HEK293 (cell line): ENCODE results near the gene IRX4.

Experiments
- ZFHX2 ChIP-seq: fragments of 450-650 bp; formaldehyde crosslinking; conservative IDR thresholded peaks from 2 replicates; pipeline ENCODE4 v1.5.1; 2016; ENCODE audit warnings: missing biosample characterization, missing genetic modification characterization
- ZNF138 ChIP-seq: fragments of 450-650 bp; formaldehyde crosslinking; IDR thresholded peaks from 2 replicates; pipeline ENCODE4 v1.5.1; 2016; ENCODE audit warnings: missing biosample characterization, missing genetic modification characterization, borderline replicate concordance
- TF ChIP-seq, protein P1 (sequence below): fragments of 450-650 bp; IDR thresholded peaks from 2 replicates; pipeline ENCODE4 v1.5.1; 2018; ENCODE audit warnings: missing biosample characterization, mild to moderate bottlenecking, missing genetic modification characterization

DNA sequence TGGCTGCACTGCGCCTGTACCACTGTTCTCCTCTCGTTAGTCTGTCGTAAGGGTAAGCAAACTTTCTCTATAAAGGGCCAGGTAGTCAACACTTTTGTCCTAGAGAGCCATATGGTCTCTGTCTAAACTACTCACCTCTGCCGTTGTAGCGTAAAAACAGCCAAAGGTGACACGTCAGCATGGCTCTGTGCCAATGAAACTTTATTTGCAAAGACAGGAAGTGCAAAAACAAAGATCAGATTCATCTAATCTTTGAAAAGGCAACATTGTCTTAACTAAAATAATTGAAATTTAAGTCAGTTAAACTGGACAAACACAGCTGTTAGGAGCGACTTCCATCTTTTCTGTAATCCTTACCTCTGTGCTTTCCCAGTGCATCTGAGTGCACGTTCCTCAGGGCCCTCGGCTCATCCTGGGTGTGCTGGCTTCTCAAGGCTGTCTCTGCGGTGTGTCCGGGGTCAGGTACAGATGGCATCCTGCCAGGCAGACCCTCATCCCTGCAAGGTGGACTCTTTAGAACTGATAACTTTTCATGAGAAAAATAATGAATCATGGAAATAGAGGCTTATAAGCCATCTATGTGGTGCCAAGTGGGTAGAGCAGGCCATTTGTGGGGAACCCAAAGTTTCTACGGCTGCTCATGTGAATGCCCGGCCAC is 35.2 kb upstream of the IRX4 start:
- TF ChIP-seq, protein P1, sequence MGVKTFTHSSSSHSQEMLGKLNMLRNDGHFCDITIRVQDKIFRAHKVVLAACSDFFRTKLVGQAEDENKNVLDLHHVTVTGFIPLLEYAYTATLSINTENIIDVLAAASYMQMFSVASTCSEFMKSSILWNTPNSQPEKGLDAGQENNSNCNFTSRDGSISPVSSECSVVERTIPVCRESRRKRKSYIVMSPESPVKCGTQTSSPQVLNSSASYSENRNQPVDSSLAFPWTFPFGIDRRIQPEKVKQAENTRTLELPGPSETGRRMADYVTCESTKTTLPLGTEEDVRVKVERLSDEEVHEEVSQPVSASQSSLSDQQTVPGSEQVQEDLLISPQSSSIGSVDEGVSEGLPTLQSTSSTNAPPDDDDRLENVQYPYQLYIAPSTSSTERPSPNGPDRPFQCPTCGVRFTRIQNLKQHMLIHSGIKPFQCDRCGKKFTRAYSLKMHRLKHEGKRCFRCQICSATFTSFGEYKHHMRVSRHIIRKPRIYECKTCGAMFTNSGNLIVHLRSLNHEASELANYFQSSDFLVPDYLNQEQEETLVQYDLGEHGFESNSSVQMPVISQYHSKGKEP (tag by site-specific recombination), result no peak
- TF ChIP-seq ZNF138 (tag by site-specific recombination) (no peak), ZFHX2 (tag by site-specific recombination) (no peak)
